Measurements from ENCODE around the gene GJC1.

Gene GJC1

DNA sequence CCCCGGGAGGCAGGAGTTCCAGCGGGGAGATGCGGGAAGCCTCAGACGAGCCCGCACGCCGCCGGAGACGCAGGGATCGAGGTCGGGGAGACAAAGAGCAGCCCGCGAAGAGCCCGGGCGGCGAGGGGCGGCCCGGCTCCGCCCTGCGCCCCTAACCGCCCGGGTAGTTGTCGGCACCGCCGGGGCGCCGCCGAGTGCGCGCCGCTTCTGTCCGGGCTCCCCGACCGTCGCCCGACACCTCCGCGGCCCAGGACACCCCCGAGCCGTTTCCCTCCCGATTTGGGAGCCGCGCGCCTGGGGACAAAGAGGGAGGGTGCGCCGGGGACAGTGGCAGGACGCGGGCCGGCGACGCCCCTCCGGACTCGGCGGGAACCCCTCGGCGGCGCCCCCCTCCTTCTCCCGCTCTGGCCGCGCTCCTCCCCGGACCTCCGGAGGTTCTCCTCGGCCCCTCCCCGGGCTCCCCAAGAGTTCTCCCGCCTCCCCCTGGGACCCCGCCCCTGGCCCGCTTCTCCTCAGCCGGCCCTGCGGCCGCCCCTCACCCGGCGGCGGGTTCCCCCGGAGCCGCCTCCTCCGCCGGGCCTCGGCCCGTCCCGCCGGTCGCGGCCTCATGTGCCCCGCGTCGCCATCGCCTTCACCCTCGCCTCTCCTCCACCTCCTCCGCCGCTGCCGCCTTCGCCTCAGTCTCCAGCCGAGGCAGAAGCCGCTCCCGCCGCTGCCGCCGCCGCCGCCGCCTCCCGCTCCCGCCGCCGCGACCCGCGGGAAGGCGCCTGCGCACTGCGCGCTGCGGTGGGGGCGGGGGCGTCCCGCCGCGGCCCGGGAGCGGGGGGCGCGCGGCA, at the start of gene GJC1:
Gene GJC1, minus strand, starts transcription at position 765 of the 836 bp plus-strand sequence. CDS start 24,470 bp downstream, outside the sequence.
- no peak for DNase-seq (ENCODE audit: low read depth in 1 of 2, low spot score in 1 of 2)

DNA sequence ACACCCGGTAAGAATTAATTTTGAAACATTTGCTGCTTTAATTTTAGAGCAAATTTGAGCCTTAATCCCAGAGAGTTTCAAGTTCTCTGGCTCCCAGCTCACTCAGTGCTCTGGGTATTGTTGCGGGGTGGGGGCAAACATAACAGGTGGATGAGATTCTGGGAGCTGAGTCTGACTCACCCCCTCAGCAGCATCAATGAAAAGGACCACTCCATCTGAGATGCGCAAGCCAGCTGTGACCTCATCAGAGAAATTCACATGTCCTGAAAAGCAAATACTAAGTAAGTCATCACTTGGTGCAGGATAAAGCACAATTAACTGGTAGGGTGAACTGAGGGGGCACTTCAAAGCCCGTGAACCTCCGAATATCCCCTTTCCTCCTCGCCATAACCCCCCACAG, 49.3 kb upstream of the GJC1 start:
- DNase-seq (ENCODE audit: low read depth in 1 of 2, low spot score in 1 of 2): no peak

GRCh38 chr17:44878627-44879221, 48.6 kb upstream of the GJC1 start:
- DNase-seq (ENCODE audit: low read depth in 1 of 2, low spot score in 1 of 2): no peak

DNA sequence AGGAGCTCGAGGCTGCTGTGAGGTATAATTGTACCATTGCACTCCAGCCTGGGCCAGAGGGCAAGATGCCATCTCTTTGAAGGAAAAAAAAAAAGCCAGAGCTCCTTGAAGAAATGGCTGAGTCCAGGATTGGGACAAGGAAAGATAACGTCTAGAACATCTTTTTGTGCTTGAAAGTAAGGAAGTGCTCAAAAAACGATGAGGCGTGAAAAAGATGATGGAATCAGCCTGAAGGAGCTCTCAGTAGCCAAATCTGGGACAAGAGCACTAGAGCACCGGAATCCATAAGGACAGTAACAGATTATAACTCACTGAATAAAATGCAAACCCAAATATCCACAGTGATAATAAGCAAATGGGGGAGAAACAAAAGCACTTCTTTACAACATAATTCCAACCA, 47.0 kb upstream of the GJC1 start:
- DNase-seq (ENCODE audit: low read depth in 1 of 2, low spot score in 1 of 2): no peak

DNA sequence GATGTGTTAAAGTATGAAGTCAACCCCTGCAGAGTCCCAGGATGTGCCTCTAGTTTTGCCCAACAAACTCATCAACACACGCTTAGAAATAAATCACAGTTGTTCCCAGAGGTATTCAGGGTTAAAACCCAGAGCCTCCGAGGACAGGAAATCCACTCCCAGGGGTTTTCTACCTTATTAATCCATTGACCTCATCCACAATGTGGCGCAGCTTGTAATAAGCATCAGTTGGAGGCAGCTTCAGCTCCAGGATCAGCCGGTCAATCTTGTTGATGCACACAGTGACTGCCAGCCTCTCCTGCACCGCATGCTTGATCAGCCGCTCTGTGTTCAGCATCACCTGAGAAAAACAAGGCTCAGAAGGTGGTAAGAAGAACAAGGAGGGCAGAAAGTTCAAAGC, 45.7 kb upstream of the GJC1 start:
- DNase-seq (ENCODE audit: low read depth in 1 of 2, low spot score in 1 of 2): no peak

- no peak for DNase-seq (ENCODE audit: low read depth in 1 of 2, low spot score in 1 of 2)
Measured at GRCh38 chr17:44872131-44872768, 42.2 kb upstream of the GJC1 start.

- no peak for DNase-seq (ENCODE audit: low read depth in 1 of 2, low spot score in 1 of 2)
Measured at GRCh38 chr17:44871556-44871955, 41.5 kb upstream of the GJC1 start.

DNA sequence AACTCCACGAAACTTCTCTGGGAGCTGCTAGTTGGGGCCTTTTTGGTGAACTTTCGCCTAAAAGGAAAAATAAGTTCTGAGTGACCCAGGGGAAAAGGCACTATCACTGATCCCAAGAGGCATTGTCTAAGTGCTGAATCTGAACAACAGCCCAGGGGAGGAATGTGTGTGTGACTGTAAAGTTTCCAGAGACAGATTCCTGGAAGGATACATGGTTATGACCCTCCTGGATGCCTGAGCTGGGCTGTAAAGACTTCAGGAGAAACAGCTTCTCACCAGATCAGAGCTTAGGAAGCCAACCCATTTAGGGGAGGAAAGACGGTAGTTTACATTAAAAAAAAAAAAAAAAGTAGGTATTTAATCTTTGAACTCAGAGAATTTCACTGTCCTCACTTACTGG, 37.8 kb upstream of the GJC1 start:
- no peak for DNase-seq (ENCODE audit: low read depth in 1 of 2, low spot score in 1 of 2)

- no peak for DNase-seq (ENCODE audit: low read depth in 1 of 2, low spot score in 1 of 2)
Measured at GRCh38 chr17:44865931-44866330, 35.8 kb upstream of the GJC1 start.

DNA sequence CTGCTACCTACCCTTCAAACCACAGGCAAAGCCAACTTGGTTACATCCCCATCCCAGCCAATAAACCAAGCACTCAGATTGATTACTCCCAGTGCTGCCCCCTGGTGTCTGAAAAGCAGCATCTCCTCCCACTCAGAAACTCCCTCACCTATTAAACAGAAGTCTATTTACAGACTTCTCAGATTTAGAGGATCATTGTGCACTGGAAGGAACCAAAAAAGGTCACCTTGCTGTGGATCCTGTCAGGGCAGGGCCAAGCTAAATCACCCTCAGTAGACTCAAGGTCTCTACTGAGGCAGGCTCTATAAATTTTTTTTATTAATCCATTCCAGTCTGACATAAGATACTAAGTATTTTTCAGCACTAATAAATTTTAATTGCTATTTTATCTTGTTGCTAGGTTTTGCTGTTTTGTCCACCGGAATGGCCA, 35.2 kb upstream of the GJC1 start:
- DNase-seq (ENCODE audit: low read depth in 1 of 2, low spot score in 1 of 2): peak; percentile 36 to 45

GRCh38 chr17:44864831-44865230, 34.7 kb upstream of the GJC1 start:
- DNase-seq (ENCODE audit: low read depth in 1 of 2, low spot score in 1 of 2): no peak

- DNase-seq (ENCODE audit: low read depth in 1 of 2, low spot score in 1 of 2): no peak
Measured at GRCh38 chr17:44863061-44863918, 33.2 kb upstream of the GJC1 start.

DNA sequence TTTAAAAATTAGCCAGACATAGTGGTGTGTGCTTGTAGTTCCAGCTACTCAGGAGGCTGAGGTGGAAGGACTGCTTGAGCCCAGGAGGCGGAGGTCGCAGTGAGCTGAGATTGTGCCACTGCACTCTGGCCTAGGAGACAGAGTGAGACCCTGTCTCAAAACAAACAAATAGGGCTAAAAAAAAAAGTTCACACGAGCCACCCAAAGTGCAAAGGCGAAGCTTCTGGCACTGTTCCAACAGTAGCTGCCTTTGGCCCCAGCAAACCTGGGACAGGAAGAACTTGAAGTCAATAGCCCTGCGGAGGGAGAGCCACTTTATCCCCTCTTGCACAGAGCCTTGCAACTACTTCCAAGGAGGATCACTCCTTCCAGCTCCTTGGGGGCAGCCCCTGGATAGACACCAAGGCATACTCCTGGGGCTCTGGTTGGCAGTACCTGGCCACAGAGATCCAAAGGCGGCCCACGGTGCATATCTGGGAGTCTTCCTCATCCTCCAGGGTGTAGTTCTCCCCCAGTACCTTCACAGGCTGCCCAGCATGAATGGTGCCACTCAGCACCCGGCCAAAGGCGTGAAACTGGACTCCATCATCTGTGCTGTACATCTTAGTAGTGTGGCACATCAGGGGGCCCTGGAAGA, 32.3 kb upstream of the GJC1 start:
- no peak for DNase-seq (ENCODE audit: low read depth in 1 of 2, low spot score in 1 of 2)

DNA sequence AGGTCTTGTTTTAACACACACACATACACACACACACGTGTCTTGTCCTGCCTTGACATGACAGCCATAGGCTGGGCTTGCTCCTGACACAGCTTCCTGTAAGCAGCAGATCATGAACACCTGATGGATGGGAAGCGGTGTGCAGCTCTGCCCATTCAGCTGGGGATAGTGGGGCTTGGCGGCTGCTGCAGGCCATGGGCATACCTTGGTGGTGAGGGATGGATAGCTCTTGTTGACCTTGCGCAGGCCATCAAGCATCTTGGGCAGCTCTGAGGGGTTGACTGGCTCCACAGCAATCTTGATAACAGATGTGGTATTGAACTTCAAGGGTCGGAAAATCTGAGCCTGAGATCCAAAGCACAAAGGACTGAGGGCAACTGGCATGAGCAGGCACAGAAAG, 29.6 kb upstream of the GJC1 start:
- no peak for DNase-seq (ENCODE audit: low read depth in 1 of 2, low spot score in 1 of 2)

- DNase-seq (ENCODE audit: low read depth in 1 of 2, low spot score in 1 of 2): no peak
Measured at GRCh38 chr17:44854192-44854591, 24.1 kb upstream of the GJC1 start.

DNA sequence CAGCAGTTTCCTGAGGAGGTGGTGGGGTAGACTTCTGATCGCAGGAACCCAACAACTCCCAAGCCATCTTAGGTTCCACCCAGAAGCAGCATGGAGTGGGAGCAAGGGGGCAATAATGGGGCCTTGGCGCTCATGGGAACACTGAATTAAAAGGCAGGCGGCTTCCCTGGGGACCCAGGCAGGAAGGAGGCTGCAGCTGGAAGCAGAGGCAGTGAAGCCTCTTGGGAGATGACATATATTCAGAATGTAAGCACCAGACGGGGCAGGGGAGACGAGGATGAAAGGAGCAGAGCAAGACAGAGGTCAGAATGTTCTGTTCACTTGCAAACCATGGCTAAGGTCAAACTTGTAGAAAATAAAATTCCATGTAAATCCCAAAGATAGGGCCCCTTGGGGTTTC, 20.5 kb upstream of the GJC1 start:
- DNase-seq (ENCODE audit: low read depth in 1 of 2, low spot score in 1 of 2): no peak

- no peak for DNase-seq (ENCODE audit: low read depth in 1 of 2, low spot score in 1 of 2)
Measured at GRCh38 chr17:44850025-44850424, 19.9 kb upstream of the GJC1 start.

DNA sequence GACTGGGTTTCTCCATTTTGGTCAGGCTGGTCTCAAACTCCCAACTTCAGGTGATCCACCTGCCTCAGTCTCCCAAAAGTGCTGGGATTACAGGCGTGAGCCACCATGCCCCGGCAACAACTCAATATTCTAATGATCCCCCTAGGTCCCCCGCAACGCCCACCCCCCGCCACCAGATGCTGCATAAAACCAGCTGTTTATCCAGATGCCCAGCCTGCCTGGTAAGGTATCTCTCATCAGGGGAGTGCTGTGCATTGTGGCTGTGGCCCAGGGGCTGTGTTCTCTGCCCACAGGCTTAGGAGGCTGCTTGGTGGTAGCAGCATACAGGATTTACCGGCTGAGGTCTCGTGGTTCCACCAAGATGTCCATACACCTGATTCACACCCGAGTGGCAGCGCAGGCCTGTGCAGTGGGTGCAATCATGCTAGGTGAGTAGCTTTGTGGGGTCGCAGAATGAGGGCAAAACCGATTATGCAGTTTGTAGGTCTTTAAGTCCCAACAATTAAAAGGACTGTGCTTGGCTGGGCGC, 18.9 kb upstream of the GJC1 start:
- no peak for DNase-seq (ENCODE audit: low read depth in 1 of 2, low spot score in 1 of 2)

DNA sequence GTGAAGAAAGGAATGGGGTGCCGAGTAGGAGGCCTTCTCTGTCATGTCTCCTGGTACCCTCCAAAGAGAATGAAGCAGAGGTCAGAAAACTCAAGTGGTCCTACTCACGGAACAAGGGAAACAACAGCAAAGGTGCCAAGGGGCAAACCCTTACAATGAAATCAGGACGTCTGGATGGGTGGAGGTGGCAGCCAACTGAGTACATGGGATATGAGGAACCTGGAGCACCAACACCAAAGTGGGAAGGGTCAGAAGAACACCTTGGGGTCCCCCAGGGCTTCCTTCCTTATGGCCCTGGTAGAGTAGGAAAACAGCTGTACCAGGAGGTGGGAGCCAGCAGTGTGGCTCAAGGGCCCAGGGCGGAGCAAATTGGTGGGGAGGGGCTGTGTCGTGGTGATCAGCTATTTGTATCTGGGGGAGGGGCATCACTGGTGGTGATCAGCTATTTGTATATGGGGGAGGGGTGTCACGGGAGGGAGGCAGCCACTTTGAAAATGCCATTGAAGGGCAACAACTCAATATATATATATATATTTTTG, 18.2 kb upstream of the GJC1 start:
- no peak for DNase-seq (ENCODE audit: low read depth in 1 of 2, low spot score in 1 of 2)

- DNase-seq (ENCODE audit: low read depth in 1 of 2, low spot score in 1 of 2): no peak
Measured at GRCh38 chr17:44847586-44847985, 17.5 kb upstream of the GJC1 start, which contains the start of gene HIGD1B. Gene HIGD1B, plus strand, starts transcription at chr17:44847883. Its CDS starts 270 bp downstream, at chr17:44848153.

Data from activated T-helper 1 cell treated with anti-CD3 and anti-CD28 coated beads, Interleukin-2, amount 50 U/mL, for 16 hours (primary cell).